ENCODE measurements around the gene HNRNPA0.

Gene HNRNPA0

DNA sequence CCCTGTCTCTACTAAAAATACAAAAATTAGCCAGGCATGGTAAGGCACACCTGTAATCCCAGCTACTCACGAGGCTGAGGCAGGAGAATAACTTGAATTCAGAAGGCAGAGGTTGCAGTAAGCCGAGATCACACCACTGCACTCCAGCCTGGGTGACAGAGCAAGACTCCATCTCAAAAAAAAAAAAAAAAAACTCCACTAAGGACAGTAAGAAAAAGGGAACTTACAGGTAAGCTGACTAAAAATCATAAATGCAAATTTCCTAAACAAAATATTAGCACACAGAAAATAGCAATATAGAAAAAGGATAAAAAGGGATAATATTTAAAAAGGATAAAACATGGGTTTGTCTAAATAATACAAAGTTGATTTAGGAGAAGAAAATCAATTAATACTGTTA lies 27.9 kb upstream of the HNRNPA0 start:
- TF ChIP-seq, protein P1, sequence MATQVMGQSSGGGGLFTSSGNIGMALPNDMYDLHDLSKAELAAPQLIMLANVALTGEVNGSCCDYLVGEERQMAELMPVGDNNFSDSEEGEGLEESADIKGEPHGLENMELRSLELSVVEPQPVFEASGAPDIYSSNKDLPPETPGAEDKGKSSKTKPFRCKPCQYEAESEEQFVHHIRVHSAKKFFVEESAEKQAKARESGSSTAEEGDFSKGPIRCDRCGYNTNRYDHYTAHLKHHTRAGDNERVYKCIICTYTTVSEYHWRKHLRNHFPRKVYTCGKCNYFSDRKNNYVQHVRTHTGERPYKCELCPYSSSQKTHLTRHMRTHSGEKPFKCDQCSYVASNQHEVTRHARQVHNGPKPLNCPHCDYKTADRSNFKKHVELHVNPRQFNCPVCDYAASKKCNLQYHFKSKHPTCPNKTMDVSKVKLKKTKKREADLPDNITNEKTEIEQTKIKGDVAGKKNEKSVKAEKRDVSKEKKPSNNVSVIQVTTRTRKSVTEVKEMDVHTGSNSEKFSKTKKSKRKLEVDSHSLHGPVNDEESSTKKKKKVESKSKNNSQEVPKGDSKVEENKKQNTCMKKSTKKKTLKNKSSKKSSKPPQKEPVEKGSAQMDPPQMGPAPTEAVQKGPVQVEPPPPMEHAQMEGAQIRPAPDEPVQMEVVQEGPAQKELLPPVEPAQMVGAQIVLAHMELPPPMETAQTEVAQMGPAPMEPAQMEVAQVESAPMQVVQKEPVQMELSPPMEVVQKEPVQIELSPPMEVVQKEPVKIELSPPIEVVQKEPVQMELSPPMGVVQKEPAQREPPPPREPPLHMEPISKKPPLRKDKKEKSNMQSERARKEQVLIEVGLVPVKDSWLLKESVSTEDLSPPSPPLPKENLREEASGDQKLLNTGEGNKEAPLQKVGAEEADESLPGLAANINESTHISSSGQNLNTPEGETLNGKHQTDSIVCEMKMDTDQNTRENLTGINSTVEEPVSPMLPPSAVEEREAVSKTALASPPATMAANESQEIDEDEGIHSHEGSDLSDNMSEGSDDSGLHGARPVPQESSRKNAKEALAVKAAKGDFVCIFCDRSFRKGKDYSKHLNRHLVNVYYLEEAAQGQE (IDR thresholded peaks at IDR 0.05; ENCODE audit: insufficient read depth in 1 of 2, low read depth in 2 of 2, low read length in 2 of 2), result no peak
- TF ChIP-seq POLR2AphosphoS5 (IDR thresholded peaks at IDR 0.05; ENCODE audit: low read depth, low read length) (no peak), SIN3A (IDR thresholded peaks at IDR 0.05; ENCODE audit: borderline replicate concordance, insufficient read depth, low read length) (no peak), FOXP2 (optimal IDR thresholded peaks at IDR 0.05; ENCODE audit: borderline replicate concordance, extremely low read depth, extremely low read length, insufficient read depth) (no peak), TAF1 (IDR thresholded peaks at IDR 0.05; ENCODE audit: borderline replicate concordance, insufficient read depth, low read length) (no peak)

DNA sequence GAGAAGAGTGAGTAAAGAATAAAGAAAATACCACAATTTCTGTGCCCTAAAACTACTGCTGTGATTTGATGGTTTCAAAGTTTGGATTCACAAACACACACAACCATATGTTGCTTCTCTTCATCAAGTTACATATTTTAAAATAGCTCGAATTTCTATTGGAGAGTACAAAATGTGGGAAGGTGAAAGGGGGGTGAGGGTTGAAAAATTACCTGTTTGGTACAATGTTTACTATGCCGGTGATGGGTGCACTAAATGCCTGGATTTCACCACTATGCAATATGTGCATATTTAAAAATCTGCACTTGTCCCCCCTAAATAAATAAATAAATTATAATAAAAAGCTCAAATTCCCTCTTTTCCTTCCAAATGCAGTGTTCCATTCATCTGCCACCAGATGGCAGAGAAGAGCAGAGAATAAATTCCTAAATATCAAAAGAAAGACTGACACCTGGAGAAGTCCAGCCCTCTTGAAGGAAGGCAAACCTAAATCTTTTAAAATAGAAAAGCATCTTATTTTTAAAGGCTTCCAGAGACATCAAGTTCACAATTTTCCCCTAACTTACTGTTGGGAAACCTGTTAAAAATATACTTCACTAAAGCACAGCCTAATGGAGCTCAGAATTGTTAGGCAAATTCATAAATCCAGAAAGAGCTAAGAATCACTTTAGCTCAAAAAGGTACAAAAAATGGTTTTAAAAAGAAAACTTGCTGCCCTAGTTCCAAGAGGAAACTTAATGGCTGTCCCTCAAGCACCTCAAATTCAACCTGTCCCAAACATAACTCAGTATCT lies 24.8 kb upstream of the HNRNPA0 start:
- no peak for TF ChIP-seq FOXP2 (optimal IDR thresholded peaks at IDR 0.05; ENCODE audit: borderline replicate concordance, extremely low read depth, extremely low read length, insufficient read depth)
- TF ChIP-seq TAF1 (IDR thresholded peaks at IDR 0.05; ENCODE audit: borderline replicate concordance, insufficient read depth, low read length), result no peak
- no peak for TF ChIP-seq SIN3A (IDR thresholded peaks at IDR 0.05; ENCODE audit: borderline replicate concordance, insufficient read depth, low read length)
- TF ChIP-seq, protein P1 (IDR thresholded peaks at IDR 0.05; ENCODE audit: insufficient read depth in 1 of 2, low read depth in 2 of 2, low read length in 2 of 2), result no peak
- no peak for TF ChIP-seq POLR2AphosphoS5 (IDR thresholded peaks at IDR 0.05; ENCODE audit: low read depth, low read length)

DNA sequence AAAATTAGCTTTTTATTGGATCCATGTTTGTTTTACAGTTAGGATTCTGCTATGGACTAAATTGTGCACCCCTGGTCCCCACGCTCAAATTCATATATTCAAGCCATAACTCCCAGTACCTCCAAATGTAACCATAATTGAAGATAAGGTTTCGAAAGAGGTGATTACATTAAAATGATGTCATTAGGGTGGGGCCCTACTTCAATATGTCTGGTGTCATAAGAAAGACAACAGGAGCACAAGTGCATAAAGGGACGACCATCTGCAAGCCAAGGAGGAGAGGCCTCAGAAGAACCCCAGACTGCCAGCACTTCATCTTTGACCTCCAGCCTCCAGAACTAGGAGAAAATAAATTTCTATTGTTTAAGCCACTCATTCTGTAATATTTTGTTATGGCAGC lies 7.4 kb upstream of the HNRNPA0 start:
- no peak for TF ChIP-seq SIN3A (IDR thresholded peaks at IDR 0.05; ENCODE audit: borderline replicate concordance, insufficient read depth, low read length)
- TF ChIP-seq, protein P1 (IDR thresholded peaks at IDR 0.05; ENCODE audit: insufficient read depth in 1 of 2, low read depth in 2 of 2, low read length in 2 of 2), result no peak
- TF ChIP-seq POLR2AphosphoS5 (IDR thresholded peaks at IDR 0.05; ENCODE audit: low read depth, low read length), result no peak

DNA sequence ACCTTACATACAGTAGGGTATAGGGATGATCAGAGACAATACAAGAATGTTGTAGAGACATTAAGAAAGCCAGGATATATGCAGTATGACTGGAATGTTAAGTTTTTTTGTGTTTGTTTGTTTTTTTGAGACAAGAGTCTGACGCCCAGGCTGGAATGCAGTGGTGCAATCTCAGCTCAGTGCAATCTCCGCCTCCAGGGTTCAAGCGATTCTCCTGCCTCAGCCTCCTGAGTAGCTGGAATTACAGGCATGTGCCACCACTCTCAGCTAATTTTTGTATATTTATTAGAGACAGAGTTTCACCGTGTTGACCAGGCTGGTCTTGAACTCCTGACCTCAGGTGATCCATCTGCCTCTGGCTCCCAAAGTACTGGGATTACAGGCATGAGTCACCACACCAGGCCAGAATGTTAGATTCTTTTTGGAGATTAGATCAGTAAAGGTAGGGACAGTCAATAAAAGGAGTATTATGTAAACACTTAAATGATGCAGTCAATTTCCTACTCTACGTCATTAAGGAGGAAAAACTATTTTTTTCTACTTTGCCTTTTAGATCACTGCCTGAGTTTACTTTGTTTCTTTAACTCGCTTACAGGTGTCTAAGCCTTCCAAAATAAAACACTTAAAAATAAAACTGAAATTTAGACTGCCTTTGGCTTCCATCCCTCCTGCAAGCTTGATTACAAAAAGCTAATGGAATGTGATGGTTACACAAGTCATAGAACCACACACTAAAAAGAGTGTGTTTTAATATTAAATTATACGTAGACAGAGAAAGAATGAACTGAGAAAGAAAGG lies 6.8 kb upstream of the HNRNPA0 start:
- TF ChIP-seq, protein P1 (IDR thresholded peaks at IDR 0.05; ENCODE audit: insufficient read depth in 1 of 2, low read depth in 2 of 2, low read length in 2 of 2), result no peak
- TF ChIP-seq SIN3A (IDR thresholded peaks at IDR 0.05; ENCODE audit: borderline replicate concordance, insufficient read depth, low read length) (no peak), TAF1 (IDR thresholded peaks at IDR 0.05; ENCODE audit: borderline replicate concordance, insufficient read depth, low read length) (no peak)
